Measurements from ENCODE around the gene ABCD3.
"Not testable (repeated sequence)": the region's sequence is repeated elsewhere in the genome, so short reads cannot be mapped to it uniquely, and the experiment has no call there.

ABCD3 gene

GRCh38 chr1:94553931-94554330 is 135.7 kb downstream of the ABCD3 start:
- no peak for DNase-seq

- DNase-seq, result no peak
These were observed 136.4 kb downstream of the ABCD3 start for GRCh38 chr1:94554580-94554979.

- no peak for DNase-seq
These were observed 136.9 kb downstream of the ABCD3 start for GRCh38 chr1:94555091-94555490.

- no peak for DNase-seq
These were observed 141.7 kb downstream of the ABCD3 start for GRCh38 chr1:94559921-94560320.

GRCh38 chr1:94560333-94560732 is 142.1 kb downstream of the ABCD3 start:
- DNase-seq, result no peak

- DNase-seq, result no peak
These were observed 144.5 kb downstream of the ABCD3 start for GRCh38 chr1:94562519-94563260.

- DNase-seq, result no peak
These were observed 147.7 kb downstream of the ABCD3 start for GRCh38 chr1:94565901-94566300.

- not testable (repeated sequence) for DNase-seq
These were observed 148.2 kb downstream of the ABCD3 start for GRCh38 chr1:94566436-94566835.

- not testable (repeated sequence) for DNase-seq
These were observed 149.9 kb downstream of the ABCD3 start for GRCh38 chr1:94567975-94568607.

All from 8988T (cell line).